GM19035 (cell line): ENCODE data around the gene PDHX.

ENCODE experiments used
- ATAC-seq: cut with Tn5 transposase; IDR thresholded peaks from one replicate; pipeline ENCODE4 v1.9.1; 2021; ENCODE audit not compliant: unreplicated experiment

The PDHX gene

GRCh38 chr11:35043936-35044335 is 127.5 kb downstream of the PDHX start:
- no peak for ATAC-seq

- peak; percentile 38 for ATAC-seq
Measured at GRCh38 chr11:35045236-35045820, 128.9 kb downstream of the PDHX start.
